ENCODE results near the gene SMYD3.

The SMYD3 gene

GRCh38 chr1:246506674-246507481, at the start of gene SMYD3:
Gene SMYD3, minus strand, starts transcription at chr1:246507279.
- no peaks in the 10 kb centered on the region for H3K27me3 ChIP-seq (ENCODE audit: insufficient read depth, low read length, poor library complexity)
- peaks cover 21% of the 10 kb centered on the region for H3K79me2 ChIP-seq (ENCODE audit: insufficient read depth, low read length)
- H3K4me2 ChIP-seq (ENCODE audit: insufficient read depth, low read length), result peak within 1 kb of the TSS; percentile 94
- no peaks in the 10 kb centered on the region for H4K20me1 ChIP-seq (ENCODE audit: insufficient read depth, low read length)
- peaks cover 33% of the 10 kb centered on the region for H3K4me1 ChIP-seq (ENCODE audit: insufficient read depth, low read length)
- peak; percentile 91 for ATAC-seq (ENCODE audit: insufficient read depth, low read depth)
- no peaks in the 10 kb centered on the region for H3K9me3 ChIP-seq (ENCODE audit: insufficient read depth, low read length, severe bottlenecking)
- H3K4me3 ChIP-seq (ENCODE audit: low read depth in 1 of 2, low read length in 2 of 2), result peak within 1 kb of the TSS; percentile 77 to 93; a peak in 3 of 4 replicates
- peak; percentile 32 for TF ChIP-seq CTCF (IDR thresholded peaks at IDR 0.05; ENCODE audit: borderline replicate concordance, extremely low read depth, low read length, poor library complexity, severe bottlenecking)
- TF ChIP-seq EZH2 (IDR thresholded peaks at IDR 0.05; ENCODE audit: borderline replicate concordance, low read depth, low read length, severe bottlenecking), result no peak
- H3K27ac ChIP-seq (ENCODE audit: low read length), result peak within 1 kb of the TSS; percentile 74
- peaks cover 23% of the 10 kb centered on the region for H3K36me3 ChIP-seq (ENCODE audit: insufficient read depth, low read length)
- peak within 1 kb of the TSS; percentile 70 for H2AFZ ChIP-seq (ENCODE audit: low read depth, low read length)
- H3K9ac ChIP-seq (ENCODE audit: low read depth, low read length), result peak within 1 kb of the TSS; percentile 69
- peak; percentile 82 for DNase-seq

- Histone ChIP-seq H3K4me2 (ENCODE audit: insufficient read depth, low read length) (no peak overlapping the region), H3K4me3 (ENCODE audit: low read depth in 1 of 2, low read length in 2 of 2) (no peak overlapping the region), H3K36me3 (ENCODE audit: insufficient read depth, low read length) (peaks cover 78% of the 10 kb centered on the region), H4K20me1 (ENCODE audit: insufficient read depth, low read length) (no peaks in the 10 kb centered on the region), H3K27me3 (ENCODE audit: insufficient read depth, low read length, poor library complexity) (no peaks in the 10 kb centered on the region), H3K4me1 (ENCODE audit: insufficient read depth, low read length) (no peaks in the 10 kb centered on the region), H3K9ac (ENCODE audit: low read depth, low read length) (no peak overlapping the region), H2AFZ (ENCODE audit: low read depth, low read length) (no peak overlapping the region), H3K9me3 (ENCODE audit: insufficient read depth, low read length, severe bottlenecking) (no peaks in the 10 kb centered on the region), H3K79me2 (ENCODE audit: insufficient read depth, low read length) (peaks cover 11% of the 10 kb centered on the region), H3K27ac (ENCODE audit: low read length) (no peak overlapping the region)
- TF ChIP-seq EZH2 (IDR thresholded peaks at IDR 0.05; ENCODE audit: borderline replicate concordance, low read depth, low read length, severe bottlenecking), result no peak
- TF ChIP-seq CTCF (IDR thresholded peaks at IDR 0.05; ENCODE audit: borderline replicate concordance, extremely low read depth, low read length, poor library complexity, severe bottlenecking), result no peak
- ATAC-seq (ENCODE audit: insufficient read depth, low read depth) (no peak), DNase-seq (no peak)
These were observed 47.1 kb upstream of the SMYD3 start for GRCh38 chr1:246554201-246554600.

- no peaks in the 10 kb centered on the region for H3K9me3 ChIP-seq (ENCODE audit: insufficient read depth, low read length, severe bottlenecking)
- peaks cover 80% of the 10 kb centered on the region for H3K36me3 ChIP-seq (ENCODE audit: insufficient read depth, low read length)
- no peak overlapping the region for H3K27ac ChIP-seq (ENCODE audit: low read length)
- DNase-seq, result no peak
- H3K4me2 ChIP-seq (ENCODE audit: insufficient read depth, low read length), result no peak overlapping the region
- no peak overlapping the region for H3K9ac ChIP-seq (ENCODE audit: low read depth, low read length)
- TF ChIP-seq CTCF (IDR thresholded peaks at IDR 0.05; ENCODE audit: borderline replicate concordance, extremely low read depth, low read length, poor library complexity, severe bottlenecking) (no peak), EZH2 (IDR thresholded peaks at IDR 0.05; ENCODE audit: borderline replicate concordance, low read depth, low read length, severe bottlenecking) (no peak)
- H3K4me1 ChIP-seq (ENCODE audit: insufficient read depth, low read length), result no peaks in the 10 kb centered on the region
- no peak for ATAC-seq (ENCODE audit: insufficient read depth, low read depth)
- no peaks in the 10 kb centered on the region for H4K20me1 ChIP-seq (ENCODE audit: insufficient read depth, low read length)
- H3K27me3 ChIP-seq (ENCODE audit: insufficient read depth, low read length, poor library complexity), result no peaks in the 10 kb centered on the region
- H3K79me2 ChIP-seq (ENCODE audit: insufficient read depth, low read length), result peaks cover 11% of the 10 kb centered on the region
- no peak overlapping the region for H3K4me3 ChIP-seq (ENCODE audit: low read depth in 1 of 2, low read length in 2 of 2)
- no peak overlapping the region for H2AFZ ChIP-seq (ENCODE audit: low read depth, low read length)
These were observed 45.0 kb upstream of the SMYD3 start for GRCh38 chr1:246552110-246552509.

All from DND-41 (cell line).